ENCODE measurements around the gene EEIG1.

EEIG1 gene

DNA sequence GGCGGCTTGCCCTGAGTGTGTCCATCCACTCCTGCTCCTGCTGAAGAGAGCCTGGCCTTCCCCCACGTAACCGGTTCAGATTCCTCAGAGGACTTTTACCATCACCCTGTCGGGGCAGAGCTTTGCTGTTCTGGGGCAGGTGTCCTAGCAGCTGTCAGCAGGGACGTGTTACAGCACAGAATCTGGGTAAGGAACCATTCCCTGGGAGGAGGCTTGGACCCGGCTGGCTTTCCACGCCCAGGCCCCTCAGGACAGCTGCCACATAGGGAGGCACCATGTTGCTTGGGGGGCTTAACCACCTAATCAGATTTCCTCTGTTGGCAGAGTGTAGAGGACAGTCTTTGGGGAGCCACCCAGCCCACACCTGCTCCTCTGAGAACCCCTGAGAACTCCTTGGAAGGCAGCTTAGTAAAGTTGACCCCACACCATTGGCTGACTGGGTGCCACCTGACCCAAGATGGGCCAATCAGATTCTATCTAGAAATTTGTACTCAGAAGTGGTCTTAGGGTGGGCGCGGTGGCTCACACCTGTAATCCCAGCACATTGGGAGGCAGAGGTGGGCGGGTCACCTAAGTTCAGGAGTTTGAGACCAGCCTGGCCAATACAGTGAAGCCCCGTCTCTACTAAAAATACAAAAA is 23.3 kb upstream of the EEIG1 start:
- in situ Hi-C loops (cut with HindIII; ENCODE audit: low pct_ligation_motif_present, low pct_unique_long_range_greater_than_20kb, low sequenced_read_pairs), result no loop called here

GRCh38 chr9:128002959-128003358 is 22.2 kb upstream of the EEIG1 start:
- DNase-seq, result no peak
- in situ Hi-C loops (cut with HindIII; ENCODE audit: low pct_ligation_motif_present, low pct_unique_long_range_greater_than_20kb, low sequenced_read_pairs), result no loop called here

More for the DNA sequence above, 23.3 kb upstream of the EEIG1 start:
- DNase-seq, result no peak

DNA sequence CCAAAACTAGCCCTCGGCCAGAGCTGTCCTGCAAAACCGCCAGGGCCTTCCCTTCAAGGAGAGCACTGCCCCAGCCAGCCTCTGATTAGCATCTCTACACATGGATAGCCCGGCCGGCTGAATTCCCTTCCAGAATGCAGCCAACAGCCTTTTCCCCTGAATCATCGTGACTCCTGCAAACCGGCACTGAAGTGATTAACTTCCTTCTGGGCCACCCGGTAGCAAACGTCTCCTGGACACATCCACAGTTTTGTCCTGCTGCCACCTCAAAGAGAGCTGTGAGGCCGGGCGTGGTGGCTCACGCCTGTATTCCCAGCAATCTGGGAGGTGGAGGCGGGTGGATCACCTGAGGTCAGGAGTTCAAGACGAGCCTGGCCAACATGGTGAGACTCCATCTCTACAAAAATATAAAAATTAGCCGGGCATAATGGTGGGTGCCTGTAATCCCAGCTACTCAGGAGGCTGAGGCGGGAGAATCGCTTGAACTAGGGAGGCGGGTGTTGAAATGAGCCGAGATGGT is 21.1 kb upstream of the EEIG1 start:
- DNase-seq, result peak; percentile 92
- in situ Hi-C loops (cut with HindIII; ENCODE audit: low pct_ligation_motif_present, low pct_unique_long_range_greater_than_20kb, low sequenced_read_pairs), result no loop called here

GRCh38 chr9:128001151-128001778 is 20.5 kb upstream of the EEIG1 start:
- in situ Hi-C loops (cut with HindIII; ENCODE audit: low pct_ligation_motif_present, low pct_unique_long_range_greater_than_20kb, low sequenced_read_pairs), result no loop called here
- DNase-seq, result no peak

GRCh38 chr9:127999461-127999860 is 18.7 kb upstream of the EEIG1 start:
- DNase-seq, result no peak
- in situ Hi-C loops (cut with HindIII; ENCODE audit: low pct_ligation_motif_present, low pct_unique_long_range_greater_than_20kb, low sequenced_read_pairs), result no loop called here

- no peak for DNase-seq
- in situ Hi-C loops (cut with HindIII; ENCODE audit: low pct_ligation_motif_present, low pct_unique_long_range_greater_than_20kb, low sequenced_read_pairs), result no loop called here
Observed at GRCh38 chr9:127993721-127994120, 12.9 kb upstream of the EEIG1 start.

- in situ Hi-C loops (cut with HindIII; ENCODE audit: low pct_ligation_motif_present, low pct_unique_long_range_greater_than_20kb, low sequenced_read_pairs), result no loop called here
- DNase-seq, result no peak
Observed at GRCh38 chr9:127991757-127992274, 11.0 kb upstream of the EEIG1 start.

GRCh38 chr9:127991017-127991756 is 10.4 kb upstream of the EEIG1 start:
- in situ Hi-C loops (cut with HindIII; ENCODE audit: low pct_ligation_motif_present, low pct_unique_long_range_greater_than_20kb, low sequenced_read_pairs), result no loop called here
- DNase-seq, result no peak

GRCh38 chr9:127990554-127990953 is 9.8 kb upstream of the EEIG1 start:
- in situ Hi-C loops (cut with HindIII; ENCODE audit: low pct_ligation_motif_present, low pct_unique_long_range_greater_than_20kb, low sequenced_read_pairs), result no loop called here

GRCh38 chr9:127989094-127989493 is 8.3 kb upstream of the EEIG1 start:
- DNase-seq, result no peak
- in situ Hi-C loops (cut with HindIII; ENCODE audit: low pct_ligation_motif_present, low pct_unique_long_range_greater_than_20kb, low sequenced_read_pairs), result no loop called here

More at GRCh38 chr9:127990554-127990953, 9.8 kb upstream of the EEIG1 start:
- DNase-seq, result no peak

GRCh38 chr9:127987103-127987614 is 6.4 kb upstream of the EEIG1 start:
- DNase-seq, result peak; percentile 86
- in situ Hi-C loops (cut with HindIII; ENCODE audit: low pct_ligation_motif_present, low pct_unique_long_range_greater_than_20kb, low sequenced_read_pairs), result no loop called here

DNA sequence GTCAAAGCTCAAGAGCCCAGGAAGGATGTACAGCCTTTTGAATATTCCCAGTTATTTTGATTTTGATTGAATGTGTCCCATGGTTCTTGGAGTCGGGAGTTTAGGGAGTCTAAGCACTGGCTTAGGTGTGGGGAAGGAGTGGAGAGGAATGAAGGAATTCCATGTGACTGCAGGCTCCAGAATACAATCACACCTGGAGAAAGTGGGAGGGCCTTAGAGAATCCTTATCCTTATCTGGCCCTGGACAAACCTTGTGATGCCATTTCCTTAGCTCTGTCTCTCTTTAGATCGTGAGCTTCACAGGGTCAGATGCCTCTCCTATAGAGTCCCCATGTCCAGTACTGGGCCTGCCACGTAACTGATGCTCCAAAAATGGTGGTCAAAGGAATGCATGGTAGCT is 4.2 kb upstream of the EEIG1 start:
- DNase-seq, result no peak
- in situ Hi-C loops (cut with HindIII; ENCODE audit: low pct_ligation_motif_present, low pct_unique_long_range_greater_than_20kb, low sequenced_read_pairs), result no loop called here

DNA sequence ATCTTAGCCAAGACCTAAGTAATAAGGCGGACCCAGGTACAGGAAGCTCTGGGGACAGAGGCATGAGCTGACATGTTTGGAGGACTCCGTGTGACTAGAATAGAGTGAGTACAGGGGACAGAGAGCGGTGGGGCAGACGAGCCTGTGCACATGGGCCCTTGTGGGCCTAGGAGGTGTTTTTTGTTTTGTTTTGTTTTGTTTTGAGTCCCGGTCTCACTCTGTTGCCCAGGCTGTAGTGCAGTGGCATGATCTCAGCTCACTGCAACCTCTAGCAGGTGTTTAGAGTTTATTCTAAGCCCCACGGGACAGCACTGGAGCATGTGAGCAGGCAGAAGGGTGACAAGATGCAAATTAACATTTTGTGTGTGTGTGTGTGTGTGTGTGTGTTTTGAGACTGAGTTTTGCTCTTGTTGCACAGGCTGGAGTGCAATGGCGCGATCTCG is 3.1 kb upstream of the EEIG1 start:
- DNase-seq, result no peak
- in situ Hi-C loops (cut with HindIII; ENCODE audit: low pct_ligation_motif_present, low pct_unique_long_range_greater_than_20kb, low sequenced_read_pairs), result no loop called here

DNA sequence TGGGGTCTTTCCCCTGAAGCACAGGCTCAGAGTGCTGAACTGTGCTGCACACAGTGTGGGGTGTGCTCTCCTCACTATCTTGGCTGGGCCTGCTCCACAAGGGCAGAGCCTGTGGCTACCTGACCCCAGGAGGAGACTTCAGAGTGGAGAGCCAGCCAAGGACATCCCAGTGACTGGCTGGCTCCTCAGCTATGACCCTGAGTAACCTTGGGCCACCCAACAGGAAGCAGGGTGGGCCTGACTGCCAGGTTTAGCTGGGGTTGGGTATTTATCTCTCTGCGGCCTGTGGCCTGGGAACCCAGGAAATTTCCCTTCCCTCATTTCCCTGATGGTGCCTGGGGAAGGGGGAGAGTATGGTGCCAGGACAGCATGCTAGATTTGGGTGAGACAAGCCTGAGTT is 2.1 kb upstream of the EEIG1 start:
- in situ Hi-C loops (cut with HindIII; ENCODE audit: low pct_ligation_motif_present, low pct_unique_long_range_greater_than_20kb, low sequenced_read_pairs), result no loop called here
- no peak for DNase-seq

DNA sequence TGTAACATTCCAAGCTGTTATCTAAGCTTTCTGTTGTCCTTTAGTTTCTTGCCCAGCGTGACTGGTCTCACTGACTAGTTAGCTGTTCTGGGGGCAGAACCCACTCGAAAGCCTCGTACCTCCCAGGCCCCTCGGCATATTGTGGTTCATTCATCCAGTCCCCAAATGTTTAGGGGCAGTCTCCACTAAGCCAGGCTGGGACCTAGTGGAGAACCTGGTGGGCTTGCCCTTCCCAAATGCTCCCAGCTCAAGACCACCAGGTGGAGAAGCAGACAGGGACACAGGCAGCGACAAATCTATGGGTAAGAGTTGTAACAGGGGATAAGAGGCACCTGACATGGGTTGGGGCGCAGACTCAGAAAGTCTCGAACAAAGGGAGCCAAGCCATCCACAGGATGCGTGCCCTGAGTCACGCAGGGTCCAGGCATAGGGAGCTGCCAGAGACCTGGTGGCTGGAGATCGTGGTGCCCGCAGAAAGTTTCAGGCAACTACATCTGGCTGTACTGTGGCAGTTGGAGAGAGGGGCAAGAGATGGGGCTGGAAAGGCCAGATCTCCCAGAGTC is 851 bp upstream of the EEIG1 start:
- in situ Hi-C loops (cut with HindIII; ENCODE audit: low pct_ligation_motif_present, low pct_unique_long_range_greater_than_20kb, low sequenced_read_pairs), result no loop called here
- no peak for DNase-seq

DNA sequence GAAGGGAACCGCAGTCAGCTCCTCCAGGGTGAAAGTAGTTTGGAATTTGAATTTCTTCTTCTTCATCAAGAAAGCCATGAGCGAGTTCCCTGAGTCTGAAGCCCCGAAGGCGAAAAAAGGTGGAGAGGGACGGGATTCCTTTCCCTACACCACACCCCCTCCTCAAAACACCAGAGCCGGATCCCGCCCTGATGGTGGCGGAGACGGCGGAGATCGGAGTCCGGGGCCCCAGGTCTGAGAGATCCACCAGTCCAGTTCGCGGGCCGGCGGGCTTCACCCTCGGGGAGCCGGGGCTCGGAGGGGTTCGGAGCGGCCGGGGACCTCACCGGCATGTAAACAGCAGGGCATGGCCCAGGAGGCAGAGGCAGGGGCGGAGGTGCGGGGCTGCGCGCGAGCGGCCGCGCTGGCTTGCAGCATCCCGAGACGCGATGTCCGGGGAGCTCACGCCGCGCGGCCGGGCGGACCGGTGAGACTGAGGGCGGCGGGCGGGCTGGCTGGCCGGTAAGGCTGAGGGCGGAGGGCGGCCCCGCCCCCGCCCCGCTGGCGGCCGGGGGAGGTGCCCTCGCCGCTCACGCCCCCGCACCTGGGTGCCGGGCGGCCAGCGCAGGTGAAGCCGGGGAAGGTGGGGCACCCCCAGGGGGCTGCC is 606 bp downstream of the EEIG1 start:
- peak; percentile 28 for DNase-seq
- in situ Hi-C loops (cut with HindIII; ENCODE audit: low pct_ligation_motif_present, low pct_unique_long_range_greater_than_20kb, low sequenced_read_pairs), result no loop called here

DNA sequence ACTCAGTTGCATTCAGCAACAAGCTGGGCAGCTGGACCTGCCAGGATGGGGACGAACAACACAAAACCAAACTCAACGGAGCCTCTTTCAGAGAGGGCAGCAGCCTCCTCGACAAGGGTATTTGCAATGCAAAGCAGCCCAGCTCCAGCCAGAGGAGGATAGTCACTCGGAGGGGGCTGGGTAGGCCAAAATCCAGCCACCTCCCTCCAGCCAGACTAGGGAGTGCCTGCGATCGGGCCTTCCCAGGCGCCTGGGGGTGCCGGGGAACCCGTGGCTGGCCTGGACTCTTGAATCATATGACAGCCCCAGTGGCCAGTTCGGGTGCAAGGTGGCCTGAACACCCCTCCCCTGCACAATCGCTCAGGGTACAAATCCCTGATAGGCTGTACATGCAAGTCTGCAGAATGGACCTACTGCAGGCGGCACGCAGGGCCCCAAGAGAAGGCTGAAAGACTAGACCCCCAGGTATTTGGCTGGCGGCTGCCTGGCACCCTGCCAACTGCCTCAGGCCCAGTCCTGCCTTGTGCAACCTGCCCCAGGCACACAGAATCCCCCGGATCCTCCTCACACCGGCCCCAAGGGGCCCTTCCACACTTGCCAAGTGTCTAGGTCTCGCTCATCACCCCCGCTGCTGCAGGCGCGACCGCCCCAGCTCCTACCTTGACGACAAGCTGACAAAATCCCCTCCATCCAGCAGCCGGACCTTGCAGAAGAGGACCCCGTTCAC is 1.3 kb downstream of the EEIG1 start:
- peak; percentile 23 for DNase-seq

DNA sequence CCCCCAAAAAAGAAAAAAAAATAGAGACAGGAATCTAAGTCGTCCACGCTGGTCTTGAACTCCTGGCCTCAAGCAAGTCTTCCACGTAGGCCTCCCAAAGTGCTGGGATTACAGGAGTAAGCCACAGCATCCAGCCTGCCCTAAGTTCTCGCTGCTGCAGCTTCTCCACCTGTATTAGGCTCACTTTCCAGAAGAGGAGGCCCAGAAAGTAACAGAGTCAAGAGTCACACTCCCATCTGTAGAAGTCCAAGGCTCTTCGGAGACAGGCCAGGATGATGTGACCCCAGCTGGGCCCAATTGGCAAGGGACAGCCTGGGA is 1.8 kb downstream of the EEIG1 start:
- in situ Hi-C loops (cut with HindIII; ENCODE audit: low pct_ligation_motif_present, low pct_unique_long_range_greater_than_20kb, low sequenced_read_pairs), result no loop called here
- no peak for DNase-seq

More for the DNA sequence above, 1.3 kb downstream of the EEIG1 start:
- in situ Hi-C loops (cut with HindIII; ENCODE audit: low pct_ligation_motif_present, low pct_unique_long_range_greater_than_20kb, low sequenced_read_pairs), result no loop called here
